Measurements from ENCODE around the gene HOXD11.

The HOXD11 gene

DNA sequence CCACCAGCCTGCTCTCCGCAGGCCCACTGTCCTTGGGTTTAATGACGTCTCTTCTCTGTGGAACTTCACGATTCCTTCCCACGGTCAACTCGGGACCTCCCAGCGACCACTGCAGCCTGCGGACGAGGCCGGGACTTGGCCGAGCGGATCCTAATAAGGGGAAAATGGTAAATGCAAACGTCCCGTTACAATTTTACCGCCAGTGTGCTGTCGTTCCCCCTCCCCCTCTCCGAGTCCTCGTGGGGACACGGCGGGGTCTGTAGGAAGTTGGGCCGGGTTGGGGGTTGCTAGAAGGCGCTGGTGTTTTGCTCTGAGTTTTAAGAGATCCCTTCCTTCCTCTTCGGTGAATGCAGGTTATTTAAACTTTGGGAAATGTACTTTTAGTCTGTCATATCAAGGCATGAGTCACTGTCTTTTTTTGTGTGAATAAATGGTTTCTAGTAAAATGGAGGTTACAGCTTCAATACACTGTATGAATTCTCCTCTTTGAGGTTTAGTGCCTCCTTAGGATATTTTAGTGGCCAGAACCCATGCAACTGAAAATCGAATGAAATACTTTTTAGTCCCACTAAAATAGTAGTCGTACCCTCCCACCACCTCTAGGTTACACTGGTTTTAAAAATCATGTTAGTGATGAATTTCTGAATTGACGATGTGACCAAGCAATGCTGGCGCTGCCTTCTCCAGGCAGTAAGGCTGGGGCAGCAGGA is 2.3 kb downstream of the HOXD11 start:
- DNase-seq = no peak

DNA sequence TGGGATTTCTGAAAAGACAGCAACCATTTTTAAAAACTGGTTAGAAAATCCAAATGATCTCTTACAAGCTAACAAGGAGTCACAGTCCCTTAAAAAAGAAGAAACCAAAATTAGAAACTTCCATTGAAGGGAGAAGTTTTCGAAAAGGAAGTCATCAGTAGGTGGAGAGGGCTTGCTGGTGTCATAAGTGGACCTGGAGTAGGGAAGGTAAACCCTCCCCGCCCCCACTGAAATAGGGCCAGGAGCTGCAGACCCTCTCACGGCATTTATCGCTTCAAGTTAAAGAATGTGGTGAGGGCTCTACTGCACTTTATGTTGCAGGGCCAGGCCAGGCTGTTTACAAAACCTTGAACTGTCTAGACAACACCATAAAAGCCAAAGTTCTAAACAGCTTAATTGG is 2.9 kb downstream of the HOXD11 start:
- DNase-seq = no peak

DNA sequence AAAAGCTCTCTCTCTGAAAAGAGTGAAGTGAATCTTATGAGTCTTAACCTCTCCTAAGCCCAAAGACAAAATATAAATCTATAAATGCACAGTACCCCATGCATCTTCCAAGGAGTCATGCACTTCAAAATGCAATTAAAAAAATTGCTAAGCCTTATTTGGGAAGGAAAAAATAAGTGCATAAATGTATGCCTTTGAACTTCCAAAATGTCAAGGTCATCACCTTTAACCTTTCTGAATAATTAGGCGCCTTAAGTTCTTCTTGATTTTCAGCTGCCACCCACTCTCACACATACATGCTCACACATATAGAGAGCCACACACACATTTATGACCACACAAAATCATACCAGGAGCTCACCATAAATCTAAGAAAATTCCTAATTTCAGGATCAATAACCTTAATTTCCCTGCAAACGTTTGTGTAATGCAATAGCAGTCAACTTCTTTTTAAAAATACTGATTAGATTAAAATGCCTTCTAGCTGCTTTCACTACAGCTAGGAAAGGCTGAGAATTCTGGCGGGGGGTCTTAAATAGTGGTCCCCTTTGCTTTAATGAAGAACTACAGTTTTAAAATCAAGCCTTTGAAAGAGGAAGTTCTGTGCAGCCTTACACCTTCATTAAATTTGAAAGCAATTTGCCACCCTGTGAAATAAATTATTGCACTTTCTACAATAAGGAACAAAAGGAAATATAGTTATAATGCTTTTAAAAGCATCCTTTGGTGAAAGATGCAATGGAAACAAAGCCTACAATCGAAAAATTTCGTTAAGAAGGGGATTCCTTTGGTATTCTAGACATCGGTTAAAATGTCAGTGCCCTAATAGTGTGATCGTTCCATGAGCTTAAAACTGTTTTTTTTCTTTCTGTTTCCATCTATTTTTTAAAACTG is 3.6 kb downstream of the HOXD11 start:
- no peak for DNase-seq

DNA sequence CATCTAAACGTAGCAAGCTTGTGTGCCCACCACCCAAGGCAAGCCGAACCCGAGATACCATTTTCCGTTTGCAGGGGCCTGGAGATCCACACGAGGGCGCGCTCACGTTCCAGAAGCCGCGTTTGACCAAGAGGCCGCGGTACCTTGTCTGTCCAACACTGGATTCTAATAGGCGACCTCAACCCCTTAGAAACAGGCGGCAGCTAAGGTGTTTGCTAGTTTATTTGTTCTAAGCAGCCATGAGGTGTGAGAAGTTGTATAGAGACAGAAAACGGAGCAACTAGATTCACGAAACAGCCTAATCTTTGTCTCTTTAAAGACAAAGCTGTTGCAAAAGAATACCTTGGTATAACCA is 4.2 kb downstream of the HOXD11 start:
- DNase-seq = peak; percentile 71

DNA sequence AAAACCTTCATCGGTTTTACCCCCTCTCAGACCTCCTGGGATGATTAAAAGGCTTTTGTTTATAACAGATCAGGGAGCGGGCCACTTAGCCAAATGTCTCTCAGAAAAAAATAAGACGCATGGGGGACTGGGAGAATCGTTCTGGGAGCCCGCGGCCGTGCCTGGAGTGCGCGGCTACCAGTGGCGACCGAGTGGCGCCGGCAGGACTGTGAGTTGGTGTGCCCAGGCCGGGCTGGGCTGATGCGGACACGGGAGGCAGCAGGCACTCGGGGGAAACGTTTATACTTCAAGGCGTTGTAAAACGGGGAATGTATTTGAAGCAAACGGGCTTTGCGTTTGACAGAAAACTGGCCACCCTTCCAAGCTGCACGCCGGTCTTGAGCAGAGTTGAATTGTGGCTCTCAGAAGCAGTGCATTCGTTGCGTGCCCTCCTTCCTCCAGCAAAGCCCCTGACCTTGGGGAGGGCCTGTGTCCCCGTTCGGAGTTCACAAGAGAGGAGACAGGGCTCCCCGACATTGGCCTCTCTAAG is 4.8 kb downstream of the HOXD11 start:
- DNase-seq = no peak

DNA sequence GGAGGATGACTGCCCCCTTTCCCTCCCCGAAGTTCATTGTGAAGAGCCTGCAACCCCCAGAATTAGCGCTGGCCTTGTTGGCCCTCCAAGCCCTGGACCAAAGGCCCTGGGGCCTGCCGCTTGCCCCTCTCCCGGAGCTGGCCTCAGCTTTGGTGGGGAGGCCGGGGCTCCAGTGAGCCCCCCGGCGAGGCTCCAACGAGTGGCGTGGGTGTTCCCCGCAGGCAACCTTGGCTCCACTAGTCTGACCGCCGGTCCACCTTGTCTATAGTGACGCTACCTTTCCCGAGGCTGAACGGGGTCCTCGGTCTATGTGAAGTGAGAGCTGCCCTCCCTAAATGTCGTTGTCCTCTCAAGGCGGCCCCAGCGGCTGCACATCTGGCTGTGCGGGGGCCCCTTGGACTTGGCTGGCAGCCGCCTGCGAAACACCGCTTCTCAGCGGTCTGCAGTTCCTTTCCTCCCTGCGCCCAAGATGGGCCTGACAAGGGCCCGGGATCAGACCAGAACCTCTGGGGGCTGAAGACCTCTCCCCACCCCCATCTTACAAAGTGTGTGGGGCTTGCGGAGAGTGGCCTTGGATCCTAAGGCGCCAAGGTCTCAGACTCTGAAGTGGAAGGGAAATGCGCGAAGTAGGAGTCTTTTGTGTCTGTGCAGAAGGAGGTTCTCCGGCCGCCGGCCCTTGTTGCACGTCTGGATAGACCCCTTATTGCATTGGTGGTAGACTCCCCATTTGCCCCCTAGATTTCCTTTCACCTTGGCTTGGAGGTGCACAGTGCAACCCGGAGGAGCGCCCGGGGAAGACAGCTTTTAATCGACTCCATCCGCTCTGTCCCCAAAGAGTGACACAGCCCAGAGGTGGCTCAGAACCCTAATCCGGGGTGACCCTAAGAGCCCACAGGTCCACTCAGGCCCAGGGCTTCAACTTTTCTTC is 5.6 kb downstream of the HOXD11 start:
- DNase-seq = no peak

DNA sequence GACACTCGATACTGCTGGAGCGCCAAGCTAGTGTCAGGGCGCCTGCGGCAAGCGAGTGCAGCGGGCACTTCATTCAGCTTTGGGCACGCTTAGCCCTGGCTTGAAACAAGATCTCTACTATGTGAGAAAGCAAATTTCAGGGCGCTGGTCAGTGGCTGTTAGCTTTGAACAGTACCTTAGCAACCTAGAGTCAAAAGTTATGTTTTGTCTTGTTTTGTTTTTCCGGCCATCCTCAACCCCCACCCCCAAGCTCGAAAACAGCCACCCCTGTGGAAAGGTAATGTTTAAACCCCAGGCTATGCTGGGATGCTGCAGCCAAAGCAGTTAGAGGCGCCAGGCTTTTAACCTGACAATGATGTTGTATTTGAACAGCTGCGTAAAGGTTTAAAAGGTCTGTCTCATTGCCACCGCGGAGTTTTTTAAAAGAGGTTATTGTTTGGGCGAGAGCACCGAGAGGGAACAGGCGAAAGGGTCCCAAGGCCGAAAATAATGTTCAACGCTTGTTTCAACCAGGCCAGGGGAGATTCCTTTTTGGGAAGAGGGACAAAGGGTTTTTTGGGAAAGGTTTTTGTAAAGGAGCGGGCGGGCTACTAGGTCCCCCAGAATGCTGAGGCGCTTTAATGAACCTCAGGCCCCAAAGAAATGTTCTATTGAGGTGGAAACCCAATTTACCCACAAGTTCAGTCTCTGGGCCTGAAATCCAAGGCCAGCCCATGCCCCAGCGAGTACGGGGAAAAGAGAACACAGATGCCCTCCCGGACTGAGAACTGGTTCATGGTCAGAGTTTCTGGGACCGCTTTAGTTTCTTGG is 7.2 kb downstream of the HOXD11 start:
- no peak for DNase-seq

DNA sequence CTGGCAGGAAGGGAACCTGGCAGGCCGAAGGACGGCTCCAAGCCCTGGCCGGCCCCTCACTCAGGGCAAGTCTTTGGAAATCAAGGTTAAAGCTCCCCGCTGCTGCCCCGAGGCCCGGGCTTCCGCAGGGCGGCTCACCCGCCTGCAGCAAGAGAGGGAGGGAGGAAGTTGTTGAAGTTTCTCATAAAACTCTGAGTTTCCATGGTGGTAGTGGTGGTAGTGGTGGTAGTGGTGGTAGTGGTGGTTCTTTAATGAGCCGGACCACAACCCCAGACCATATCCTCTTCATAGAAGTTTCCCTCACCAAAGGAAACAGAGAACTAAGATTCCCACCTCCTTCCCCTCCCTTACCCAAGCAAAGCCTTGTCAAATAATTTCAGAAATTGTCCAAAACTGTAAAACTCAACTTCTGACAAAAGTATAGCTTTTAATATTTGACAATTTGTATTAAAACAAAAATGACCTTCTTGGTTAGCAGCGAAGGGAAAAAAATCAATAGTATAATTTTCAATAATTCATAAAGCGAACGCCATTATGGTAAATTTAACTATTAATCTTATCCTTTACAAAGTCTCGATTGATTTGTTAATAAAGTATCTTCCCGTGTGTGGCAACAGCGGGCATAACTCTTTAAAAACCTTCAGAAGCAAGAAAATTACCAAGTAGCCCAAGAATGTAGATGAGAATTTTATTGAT is 8.0 kb downstream of the HOXD11 start:
- DNase-seq = no peak

DNA sequence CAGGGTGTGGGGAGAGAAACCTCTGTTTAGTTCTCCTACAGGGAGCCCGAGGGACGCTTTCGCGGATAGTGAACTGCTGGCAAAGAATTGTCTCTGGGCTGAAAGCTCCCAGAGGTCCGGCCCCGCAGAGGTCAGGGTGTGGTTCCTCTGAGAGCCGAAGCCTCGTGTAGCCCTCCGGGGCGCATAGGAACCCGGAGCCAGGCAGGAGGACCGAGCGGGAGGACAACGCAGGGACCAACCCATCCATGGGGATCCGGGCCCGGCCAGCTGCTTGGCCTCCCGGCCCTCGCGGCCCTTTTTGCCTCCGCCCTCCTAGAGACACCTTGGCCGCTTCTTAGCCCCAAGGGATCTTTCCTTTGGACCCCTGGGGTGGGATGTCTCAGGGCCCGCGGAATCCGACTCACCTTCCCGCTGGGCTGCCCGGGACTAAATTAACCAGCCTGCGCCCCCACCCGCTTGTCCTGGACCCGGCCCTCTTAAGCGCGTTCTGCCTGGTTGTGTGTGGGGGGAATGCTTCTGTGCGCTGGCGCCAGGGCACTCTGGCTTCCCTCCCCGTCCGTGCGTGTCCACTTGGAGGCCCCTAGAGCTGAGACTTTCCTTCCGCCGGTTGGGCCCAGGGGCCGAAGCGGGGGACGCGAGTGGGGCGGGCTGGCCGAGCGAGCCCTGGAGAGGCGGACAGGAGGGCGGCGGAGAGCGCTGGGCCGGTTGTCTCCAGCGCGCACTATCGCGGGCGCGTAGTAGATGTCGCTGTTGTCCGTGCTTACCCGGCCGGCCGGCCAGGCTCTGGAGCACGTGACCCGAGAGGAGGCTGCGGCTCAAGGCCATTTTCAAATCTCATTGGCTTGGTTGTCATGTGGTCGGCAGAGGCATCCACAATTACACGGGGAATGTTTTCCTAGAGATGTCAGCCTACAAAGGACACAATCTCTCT is 9.1 kb downstream of the HOXD11 start, which contains the start of gene HOXD10:
Gene HOXD10 (plus strand): TSS at position 896 of the 931 bp plus-strand sequence. CDS start 56 bp downstream, outside the sequence.
- no peak for DNase-seq

DNA sequence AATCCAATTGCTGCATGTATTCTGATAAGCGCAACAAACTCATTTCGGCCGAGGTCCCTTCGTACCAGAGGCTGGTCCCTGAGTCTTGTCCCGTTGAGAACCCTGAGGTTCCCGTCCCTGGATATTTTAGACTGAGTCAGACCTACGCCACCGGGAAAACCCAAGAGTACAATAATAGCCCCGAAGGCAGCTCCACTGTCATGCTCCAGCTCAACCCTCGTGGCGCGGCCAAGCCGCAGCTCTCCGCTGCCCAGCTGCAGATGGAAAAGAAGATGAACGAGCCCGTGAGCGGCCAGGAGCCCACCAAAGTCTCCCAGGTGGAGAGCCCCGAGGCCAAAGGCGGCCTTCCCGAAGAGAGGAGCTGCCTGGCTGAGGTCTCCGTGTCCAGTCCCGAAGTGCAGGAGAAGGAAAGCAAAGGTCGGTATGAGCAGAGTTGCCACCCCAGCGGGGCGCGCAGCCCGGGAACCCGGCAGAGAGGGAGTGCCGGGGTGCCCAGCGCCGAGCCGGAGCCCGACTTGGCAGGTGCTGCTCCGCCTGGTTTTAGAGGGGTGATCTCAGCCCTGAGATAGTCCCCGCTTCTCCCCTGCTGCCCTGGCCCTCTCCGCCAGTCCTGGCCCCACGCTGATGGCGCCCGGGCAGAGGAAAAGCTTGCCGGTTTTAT is 10.2 kb downstream of the HOXD11 start:
- DNase-seq = no peak

DNA sequence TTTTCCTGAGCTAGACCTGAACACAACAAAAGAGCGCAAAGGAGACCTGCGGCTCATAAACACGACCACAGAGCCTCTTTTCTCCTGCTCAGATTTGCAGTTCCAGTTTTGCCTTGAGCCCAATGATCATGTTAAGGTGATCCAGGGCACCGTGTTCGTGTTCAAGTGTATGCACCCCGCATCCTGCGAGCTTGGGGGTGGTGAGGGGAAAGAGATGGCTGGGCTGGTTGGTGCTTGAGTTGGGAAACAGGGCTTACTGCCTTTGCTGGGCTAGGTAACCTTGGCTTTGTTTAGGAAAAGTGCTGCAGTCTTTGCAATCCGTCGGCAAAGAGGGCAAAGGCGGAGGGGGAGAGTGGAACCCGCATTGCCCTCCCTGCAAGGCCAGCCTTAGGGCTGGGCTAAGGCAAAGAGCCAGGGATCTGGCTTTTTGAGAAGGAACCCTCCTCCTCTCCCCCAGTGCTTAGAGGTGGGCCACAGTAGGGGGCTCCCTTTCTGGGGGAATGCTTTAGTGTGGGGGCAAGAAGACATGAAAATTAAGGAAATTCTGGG is 10.8 kb downstream of the HOXD11 start:
- no peak for DNase-seq

DNA sequence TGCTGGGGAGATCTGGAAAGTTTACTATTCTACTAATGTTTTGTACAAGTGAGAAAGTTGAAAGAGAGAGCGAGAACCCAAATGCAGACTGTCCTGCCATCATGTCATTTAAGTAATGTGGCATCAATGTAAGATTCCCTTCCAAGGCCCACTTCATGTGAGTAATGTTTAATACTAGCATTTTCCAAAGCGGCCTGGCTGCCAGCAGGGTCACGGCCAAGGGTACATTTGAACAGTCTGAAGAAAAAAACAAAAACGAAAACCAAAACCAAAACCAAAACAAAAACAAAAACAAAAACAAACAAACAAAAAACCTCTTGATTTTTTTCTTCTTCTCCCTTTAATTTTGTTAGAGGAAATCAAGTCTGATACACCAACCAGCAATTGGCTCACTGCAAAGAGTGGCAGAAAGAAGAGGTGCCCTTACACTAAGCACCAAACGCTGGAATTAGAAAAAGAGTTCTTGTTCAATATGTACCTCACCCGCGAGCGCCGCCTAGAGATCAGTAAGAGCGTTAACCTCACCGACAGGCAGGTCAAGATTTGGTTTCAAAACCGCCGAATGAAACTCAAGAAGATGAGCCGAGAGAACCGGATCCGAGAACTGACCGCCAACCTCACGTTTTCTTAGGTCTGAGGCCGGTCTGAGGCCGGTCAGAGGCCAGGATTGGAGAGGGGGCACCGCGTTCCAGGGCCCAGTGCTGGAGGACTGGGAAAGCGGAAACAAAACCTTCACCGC is 11.7 kb downstream of the HOXD11 start:
- DNase-seq = peak; percentile 68

DNA sequence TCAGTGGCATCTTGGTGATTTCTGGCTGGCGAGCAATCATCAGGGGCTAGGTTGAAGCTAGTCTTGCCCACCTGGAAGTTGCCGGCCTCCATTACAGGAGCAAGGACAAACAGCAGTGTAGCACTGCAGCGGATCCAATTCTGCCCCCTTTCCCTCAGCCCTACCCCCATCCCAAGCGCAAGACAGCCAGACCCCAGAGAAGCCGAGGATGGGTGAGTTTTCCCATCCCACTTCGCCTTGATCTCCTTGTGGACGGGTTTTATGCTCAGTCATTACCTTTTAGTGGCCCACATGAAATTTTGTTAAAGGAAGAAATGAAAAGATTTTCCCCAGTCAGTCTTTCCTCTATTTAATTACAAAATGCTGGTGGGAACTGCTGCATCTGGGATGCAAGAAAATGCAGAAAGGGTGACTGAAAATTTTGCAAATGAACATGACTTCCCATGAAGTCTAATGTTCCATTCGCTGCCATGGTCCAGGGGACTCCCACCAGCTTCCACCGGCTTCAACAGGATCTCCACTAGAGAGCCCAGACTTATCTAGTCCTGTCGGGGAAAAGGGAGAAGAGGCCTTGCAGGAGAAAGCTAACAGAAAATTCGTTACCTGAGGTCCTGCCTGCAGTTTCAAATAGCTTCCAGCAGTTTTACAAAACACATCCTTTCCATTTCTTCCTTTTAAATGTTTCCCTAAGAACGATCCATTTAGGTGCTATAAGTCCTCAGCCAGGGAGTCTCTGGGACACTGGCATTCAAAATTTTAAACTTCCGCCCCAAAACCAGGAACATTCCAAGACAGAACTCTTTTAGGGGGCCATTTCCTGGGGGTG is 13.5 kb downstream of the HOXD11 start:
- no peak for DNase-seq

DNA sequence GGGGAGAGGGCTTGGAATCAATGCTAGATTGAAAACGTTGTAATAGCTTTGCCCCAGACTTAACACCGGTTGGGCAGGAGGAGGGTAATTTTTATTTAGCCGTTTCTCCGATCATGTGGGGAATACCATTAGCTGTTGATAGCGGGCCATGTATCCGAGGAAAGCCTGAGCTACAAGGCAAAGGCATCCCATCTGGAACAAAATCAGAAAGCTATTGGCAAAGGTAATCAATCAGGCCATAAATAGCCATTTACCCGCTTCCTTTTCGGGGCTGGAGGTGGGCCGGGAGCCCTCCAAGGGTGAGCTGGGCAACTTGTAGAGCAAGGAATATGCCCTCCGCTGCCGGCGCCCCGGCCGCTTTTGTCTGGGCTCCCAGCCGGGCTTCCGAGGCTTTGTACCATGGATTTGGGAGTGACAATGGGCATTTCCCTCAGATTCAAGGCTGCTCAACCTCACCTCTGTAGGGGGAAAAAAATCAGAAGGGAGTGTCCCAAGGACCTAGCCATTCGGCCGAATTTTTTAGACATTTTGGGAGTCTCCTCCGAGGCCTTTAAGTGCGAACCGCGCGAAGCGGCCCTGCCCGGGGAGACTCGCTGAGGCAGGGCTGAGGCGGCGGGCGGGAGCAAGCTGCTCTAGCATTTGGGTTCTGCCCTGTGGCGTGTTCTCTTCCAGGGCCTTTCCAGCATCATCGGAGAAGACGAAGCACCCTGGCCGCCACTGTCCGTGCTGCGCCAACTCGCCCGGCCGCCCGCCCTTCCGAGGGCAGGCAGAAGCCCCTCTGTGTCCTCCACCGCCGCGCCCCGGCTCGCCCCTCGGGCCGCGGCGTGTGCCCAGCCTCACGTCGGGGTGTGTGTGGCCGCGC is 14.3 kb downstream of the HOXD11 start:
- DNase-seq = no peak

DNA sequence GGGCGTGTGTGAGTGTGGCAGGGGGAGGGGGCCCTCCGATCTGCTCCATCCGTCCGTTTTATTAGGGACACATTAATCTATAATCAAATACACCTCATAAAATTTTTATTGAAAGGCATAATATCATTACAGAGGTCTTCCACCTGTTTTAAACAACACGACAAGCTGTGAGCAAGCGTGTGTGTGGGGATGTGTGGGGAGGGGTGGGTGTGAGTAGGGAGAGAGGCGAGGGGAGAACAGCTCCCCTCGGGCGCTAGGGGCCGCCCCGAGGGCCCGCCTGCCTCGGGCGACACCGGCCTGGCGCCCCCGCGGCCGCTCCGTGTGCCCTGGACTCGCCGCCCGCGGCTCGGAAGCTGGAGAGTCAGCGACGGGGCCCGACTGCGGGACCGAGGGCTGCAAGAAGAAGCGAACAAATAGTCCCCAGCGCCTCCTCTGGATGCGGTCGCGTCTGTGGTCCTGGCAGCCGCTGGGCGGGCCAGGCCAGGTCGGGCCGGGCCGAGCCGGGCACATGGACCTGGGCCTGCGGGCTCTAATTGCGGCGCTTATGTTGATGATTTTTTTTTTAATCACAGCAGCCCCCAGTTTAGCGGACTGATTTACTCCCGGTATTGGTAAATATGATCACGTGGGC is 15.1 kb downstream of the HOXD11 start:
- no peak for DNase-seq
